HepG2 (cell line): Measurements from ENCODE around the gene HMCN2. TPM values are rescaled to one million over a fixed set of nuclear protein-coding genes. Genes with fewer than 3 reads are reported as not detected.

Experiments used
- AGO2 ChIP-seq: fragments of 200-400 bp; formaldehyde crosslinking; optimal IDR thresholded peaks from 2 replicates; pipeline ENCODE3; 2017; ENCODE audit warnings: mild to moderate bottlenecking, low read depth, low read length, moderate library complexity
- CBX5 ChIP-seq: sonication (generic); formaldehyde crosslinking; IDR thresholded peaks from 2 replicates; pipeline ENCODE4 v1.4.0; 2020; ENCODE audit warnings: missing genetic modification reagents, borderline replicate concordance
- DNMT1 ChIP-seq: sonication (generic); formaldehyde crosslinking; IDR thresholded peaks from 2 replicates; pipeline ENCODE4 v1.5.1; 2020; ENCODE audit warnings: mild to moderate bottlenecking, missing genetic modification reagents
- DZIP1 ChIP-seq: sonication (generic); formaldehyde crosslinking; IDR thresholded peaks from 2 replicates; pipeline ENCODE4 v1.5.0; 2020; ENCODE audit warnings: mild to moderate bottlenecking, missing genetic modification reagents
- E2F5 ChIP-seq: sonication (generic); formaldehyde crosslinking; conservative IDR thresholded peaks from 2 replicates; pipeline ENCODE4 v1.4.0; 2020; ENCODE audit warnings: missing genetic modification reagents
- GABPB1 ChIP-seq: IDR thresholded peaks from 2 replicates; pipeline ENCODE4 v1.6.1; 2016; ENCODE audit warnings: mild to moderate bottlenecking, missing genetic modification reagents, moderate library complexity, missing compliant biosample characterization
- GATAD2A ChIP-seq: IDR thresholded peaks from 2 replicates; pipeline ENCODE4 v1.6.1; 2016
- GFI1 ChIP-seq: sonication (generic); formaldehyde crosslinking; IDR thresholded peaks from 2 replicates; pipeline ENCODE4 v1.5.0; 2020; ENCODE audit warnings: missing genetic modification reagents, mild to moderate bottlenecking, borderline replicate concordance
- KDM2A ChIP-seq: sonication (generic); formaldehyde crosslinking; IDR thresholded peaks from 2 replicates; pipeline ENCODE4 v1.4.0; 2020; ENCODE audit warnings: low read depth, missing genetic modification reagents, borderline replicate concordance
- KLF12 ChIP-seq: sonication (generic); formaldehyde crosslinking; IDR thresholded peaks from 2 replicates; pipeline ENCODE4 v1.4.0; 2020; ENCODE audit warnings: missing genetic modification reagents, borderline replicate concordance
- MBNL3 ChIP-seq: fragments of 250-450 bp; sonication (Bioruptor Pico); conservative IDR thresholded peaks from 2 replicates; pipeline ENCODE4 v1.8.0; 2022; ENCODE audit warnings: mild to moderate bottlenecking, inconsistent platforms
- MYPOP ChIP-seq: sonication (generic); formaldehyde crosslinking; IDR thresholded peaks from 2 replicates; pipeline ENCODE4 v1.8.1; 2023; ENCODE audit warnings: mild to moderate bottlenecking, moderate library complexity, missing genetic modification reagents
- PHF21A ChIP-seq: sonication (generic); formaldehyde crosslinking; IDR thresholded peaks from 2 replicates; pipeline ENCODE4 v1.5.0; 2020; ENCODE audit warnings: mild to moderate bottlenecking, missing genetic modification reagents
- THAP11 ChIP-seq: IDR thresholded peaks from 2 replicates; pipeline ENCODE4 v1.6.1; 2016; ENCODE audit warnings: missing biosample characterization, missing genetic modification reagents
- ZNF138 ChIP-seq: sonication (generic); formaldehyde crosslinking; IDR thresholded peaks from 2 replicates; pipeline ENCODE4 v1.5.0; 2020; ENCODE audit warnings: mild to moderate bottlenecking, low read depth, missing genetic modification reagents
- ZNF224 ChIP-seq: sonication (generic); formaldehyde crosslinking; IDR thresholded peaks from 2 replicates; pipeline ENCODE4 v1.5.0; 2020; ENCODE audit warnings: mild to moderate bottlenecking, missing genetic modification reagents
- ZNF432 ChIP-seq: sonication (generic); formaldehyde crosslinking; IDR thresholded peaks from 2 replicates; pipeline ENCODE4 v1.5.0; 2020; ENCODE audit warnings: missing genetic modification reagents, mild to moderate bottlenecking, borderline replicate concordance
- ZNF460 ChIP-seq: sonication (generic); formaldehyde crosslinking; IDR thresholded peaks from 2 replicates; pipeline ENCODE4 v1.5.1; 2020; ENCODE audit warnings: missing genetic modification reagents, mild to moderate bottlenecking, borderline replicate concordance
- ZNF678 ChIP-seq: sonication (generic); formaldehyde crosslinking; IDR thresholded peaks from 2 replicates; pipeline ENCODE4 v1.4.0; 2020; ENCODE audit warnings: mild to moderate bottlenecking, missing genetic modification reagents
- ZNF879 ChIP-seq: sonication (generic); formaldehyde crosslinking; IDR thresholded peaks from 2 replicates; pipeline ENCODE4 v1.8.1; 2023; ENCODE audit warnings: missing genetic modification reagents
- polyA plus RNA-seq, 8 experiments: library from polyadenylated mRNA; depleted of rRNA in 3 of 8; stranded (reverse) in 7 of 8; unstranded in 1 of 8; fragments of >200 nt; fragmentation: Illumina TruSeq in 4 of 8; extraction: Trizol in 4 of 8; gene quantifications; 2 replicates each; pipeline versions ENCODE4 v1.2.1 to v1.2.3, GENCODE V29; 2011 to 2016; ENCODE audit warnings: low read depth in 4 of 8, missing spikeins in 1 of 8, mixed read lengths in 1 of 8; ENCODE audit not compliant: insufficient read depth in 1 of 8
- total RNA-seq, 5 experiments: library from RNA; depleted of rRNA; stranded (reverse); fragments of >200 nt; fragmentation: Illumina TruSeq; extraction: Trizol; gene quantifications; 2 replicates each; pipeline ENCODE4 v1.2.3, GENCODE V29; 2016; ENCODE audit warnings: low read depth in 1 of 5
- TF ChIP-seq, protein P1 (sequence below): sonication (generic); formaldehyde crosslinking; IDR thresholded peaks from 2 replicates; pipeline ENCODE4 v1.5.1; 2020; ENCODE audit warnings: missing genetic modification reagents, mild to moderate bottlenecking, borderline replicate concordance
- TF ChIP-seq, protein P2 (sequence below): sonication (generic); formaldehyde crosslinking; IDR thresholded peaks from 2 replicates; pipeline ENCODE4 v1.8.0; 2022; ENCODE audit warnings: mild to moderate bottlenecking, missing genetic modification reagents, borderline replicate concordance

HMCN2 gene
- total and polyA plus RNA-seq, 2 of the 13 experiments (the other 11 are each of a cell fraction or from before 2014, with no cell fraction given), result 0.09 TPM; not detected in 1

DNA sequence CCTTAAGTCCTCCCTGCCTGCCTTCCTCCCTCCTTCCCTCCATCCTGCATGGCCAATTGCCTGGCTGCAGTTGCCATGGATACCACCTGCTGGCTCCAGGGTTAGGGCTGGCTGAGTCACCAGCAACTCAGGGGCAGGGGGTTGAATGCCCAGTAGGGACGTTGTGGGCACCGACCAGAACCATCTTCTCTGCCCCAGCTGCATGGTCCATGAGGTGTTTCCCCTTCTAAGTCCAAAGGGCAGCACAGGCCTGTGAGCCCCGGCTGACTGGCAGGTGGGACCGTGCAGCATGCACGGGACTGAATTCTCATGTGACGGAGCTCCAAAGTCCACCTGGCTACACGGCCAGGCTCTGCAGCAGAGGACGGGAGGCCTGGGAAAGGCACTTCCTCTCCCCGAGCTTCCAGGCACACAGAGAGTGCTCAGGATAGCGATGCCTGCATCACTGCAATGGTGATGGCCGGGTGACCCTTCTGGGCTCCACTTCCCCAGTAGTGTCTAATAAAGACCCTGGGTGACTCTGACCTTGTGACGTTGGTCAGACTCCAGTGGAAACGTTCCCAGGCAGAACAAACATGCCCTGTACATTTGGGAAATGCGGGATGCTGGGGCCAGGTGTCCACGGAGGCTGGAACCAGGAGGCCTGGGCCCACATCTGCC, 184.9 kb downstream of the HMCN2 start (continued):
- TF ChIP-seq ZNF460 (CRISPR knock-in tag), result no peak
- TF ChIP-seq GFI1, result peak; percentile 81; the same call in 1 of the 2 replicates
- TF ChIP-seq, protein P1, sequence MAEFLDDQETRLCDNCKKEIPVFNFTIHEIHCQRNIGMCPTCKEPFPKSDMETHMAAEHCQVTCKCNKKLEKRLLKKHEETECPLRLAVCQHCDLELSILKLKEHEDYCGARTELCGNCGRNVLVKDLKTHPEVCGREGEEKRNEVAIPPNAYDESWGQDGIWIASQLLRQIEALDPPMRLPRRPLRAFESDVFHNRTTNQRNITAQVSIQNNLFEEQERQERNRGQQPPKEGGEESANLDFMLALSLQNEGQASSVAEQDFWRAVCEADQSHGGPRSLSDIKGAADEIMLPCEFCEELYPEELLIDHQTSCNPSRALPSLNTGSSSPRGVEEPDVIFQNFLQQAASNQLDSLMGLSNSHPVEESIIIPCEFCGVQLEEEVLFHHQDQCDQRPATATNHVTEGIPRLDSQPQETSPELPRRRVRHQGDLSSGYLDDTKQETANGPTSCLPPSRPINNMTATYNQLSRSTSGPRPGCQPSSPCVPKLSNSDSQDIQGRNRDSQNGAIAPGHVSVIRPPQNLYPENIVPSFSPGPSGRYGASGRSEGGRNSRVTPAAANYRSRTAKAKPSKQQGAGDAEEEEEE, result no peak
- TF ChIP-seq ZNF224 (CRISPR knock-in tag), result no peak
- peak; percentile 87; the same call in 1 of the 2 replicates for TF ChIP-seq ZNF879 (CRISPR knock-in tag)
- no peak for TF ChIP-seq KLF12 (CRISPR knock-in tag)
- TF ChIP-seq GATAD2A (CRISPR knock-in tag), result peak; percentile 94
- TF ChIP-seq, protein P2, sequence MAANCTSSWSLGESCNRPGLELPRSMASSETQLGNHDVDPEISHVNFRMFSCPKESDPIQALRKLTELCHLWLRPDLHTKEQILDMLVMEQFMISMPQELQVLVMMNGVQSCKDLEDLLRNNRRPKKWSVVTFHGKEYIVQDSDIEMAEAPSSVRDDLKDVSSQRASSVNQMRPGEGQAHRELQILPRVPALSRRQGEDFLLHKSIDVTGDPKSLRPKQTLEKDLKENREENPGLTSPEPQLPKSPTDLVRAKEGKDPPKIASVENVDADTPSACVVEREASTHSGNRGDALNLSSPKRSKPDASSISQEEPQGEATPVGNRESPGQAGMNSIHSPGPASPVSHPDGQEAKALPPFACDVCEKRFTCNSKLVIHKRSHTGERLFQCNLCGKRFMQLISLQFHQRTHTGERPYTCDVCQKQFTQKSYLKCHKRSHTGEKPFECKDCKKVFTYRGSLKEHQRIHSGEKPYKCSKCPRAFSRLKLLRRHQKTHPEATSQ, result peak; percentile 84; the same call in 1 of the 2 replicates
- peak; percentile 83 for TF ChIP-seq THAP11 (CRISPR knock-in tag)
- TF ChIP-seq CBX5 (CRISPR knock-in tag), result peak; percentile 72; the same call in 1 of the 2 replicates
- TF ChIP-seq DNMT1, result no peak
- TF ChIP-seq MBNL3 (CRISPR knock-in tag), result no peak
- peak; percentile 78 for TF ChIP-seq GABPB1 (CRISPR knock-in tag)
- TF ChIP-seq AGO2, result no peak
- peak; percentile 96 for TF ChIP-seq ZNF138
- no peak for TF ChIP-seq E2F5
- TF ChIP-seq ZNF678 (CRISPR knock-in tag), result no peak
- no peak for TF ChIP-seq ZNF432 (CRISPR knock-in tag)
- TF ChIP-seq PHF21A (CRISPR knock-in tag), result peak; percentile 96
- TF ChIP-seq KDM2A (CRISPR knock-in tag), result peak; percentile 88
- no peak; the same call in 1 of the 2 replicates for TF ChIP-seq DZIP1 (CRISPR knock-in tag)
- TF ChIP-seq MYPOP (CRISPR knock-in tag), result peak; percentile 94
